HG03469 (cell line): ENCODE data around the gene DMPK.

Experiments
- ATAC-seq: cut with Tn5 transposase; IDR thresholded peaks from one replicate; pipeline ENCODE4 v1.9.1; 2021; ENCODE audit warnings: mild to moderate bottlenecking, moderate library complexity, moderate number of reproducible peaks; ENCODE audit not compliant: unreplicated experiment

Gene DMPK

DNA sequence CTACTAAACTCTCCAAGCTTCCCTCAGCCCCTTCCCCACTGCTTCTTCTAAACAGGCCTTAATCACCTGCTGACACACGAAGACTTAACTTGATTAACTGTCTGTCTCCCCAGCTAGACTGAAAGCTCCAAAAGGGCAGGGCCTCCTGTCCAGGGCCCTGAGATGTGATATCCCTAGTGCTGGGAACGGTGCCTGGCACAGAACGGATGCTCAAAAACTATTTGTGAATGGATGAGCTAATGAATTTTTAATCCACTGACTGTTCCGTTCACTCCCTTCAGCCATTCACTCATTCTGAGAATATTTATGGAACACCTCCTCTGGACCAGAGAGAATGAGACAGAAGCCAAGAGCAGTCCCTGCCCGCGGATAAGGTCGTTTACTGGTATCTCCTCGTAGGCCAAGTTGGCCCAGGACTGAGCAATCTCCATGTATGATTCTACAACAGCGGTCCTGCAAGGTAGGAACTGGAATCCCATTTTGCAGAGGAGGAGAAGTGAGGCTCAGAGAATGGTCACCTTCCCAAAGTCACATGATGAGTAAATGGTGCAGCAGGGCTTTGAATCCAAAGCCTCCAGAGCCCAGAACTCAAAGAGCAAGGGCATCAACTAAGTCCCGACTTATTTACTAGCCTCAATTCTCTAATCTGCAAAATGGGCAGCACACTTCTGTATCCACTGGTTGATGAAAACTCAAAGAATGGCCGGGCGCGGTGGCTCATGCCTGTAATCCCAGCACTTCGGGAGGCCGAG is 6.9 kb upstream of the DMPK start:
- no peak for ATAC-seq

DNA sequence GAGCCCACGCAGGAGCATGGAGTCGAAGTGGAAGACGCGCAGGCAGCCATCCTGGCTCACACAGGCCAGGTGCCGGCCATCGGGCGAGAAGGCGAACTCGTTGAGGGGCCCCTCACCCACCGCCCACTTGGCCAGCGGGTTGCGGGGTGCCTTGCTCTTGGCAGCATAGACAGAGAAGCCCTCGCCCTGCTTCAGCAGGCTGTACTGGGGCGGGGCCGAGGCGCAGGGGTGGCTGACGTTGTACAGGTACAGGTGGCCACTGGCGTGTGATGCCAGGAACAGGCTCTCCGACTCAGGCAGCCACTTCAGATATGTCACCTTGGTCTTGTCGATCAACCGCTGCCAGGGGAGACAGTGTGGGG is 4.2 kb upstream of the DMPK start:
- no peak for ATAC-seq

DNA sequence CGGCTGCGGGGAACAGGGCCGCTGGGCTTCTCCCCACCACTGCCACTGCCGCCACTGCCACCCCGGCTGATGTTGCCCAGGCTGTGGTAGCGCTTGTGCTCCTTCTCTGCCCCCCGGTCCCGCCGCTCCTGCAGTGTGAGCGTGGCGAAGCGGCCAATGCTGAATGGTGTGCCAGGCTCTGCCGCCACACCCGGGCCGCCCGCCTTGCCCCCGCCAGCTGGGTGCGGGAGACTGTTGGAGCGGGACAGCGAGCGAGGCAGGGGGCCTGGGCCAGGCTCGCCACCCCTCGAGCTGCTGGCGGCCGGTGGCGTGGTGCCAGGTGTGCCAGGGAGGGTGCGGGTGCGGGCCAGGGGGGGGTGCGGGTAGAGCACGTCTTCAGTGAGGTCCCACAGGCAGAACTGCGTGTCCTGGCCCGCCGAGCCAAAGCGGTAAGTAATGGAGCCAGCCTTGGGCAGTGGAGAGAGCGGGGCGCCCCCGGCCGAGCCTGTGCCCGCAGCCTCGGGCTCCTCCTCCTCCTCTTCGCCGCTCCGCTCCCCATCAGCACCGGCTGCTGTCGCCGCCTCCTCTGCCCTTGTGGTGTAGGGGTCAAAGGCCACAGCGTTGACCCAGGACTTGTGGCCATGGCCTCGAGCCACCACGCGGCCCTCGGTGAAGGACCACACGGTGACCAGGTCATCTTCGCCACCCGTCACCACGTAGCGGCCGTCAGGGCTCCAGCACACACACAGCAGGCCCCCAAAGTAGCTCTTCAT is 3.7 kb upstream of the DMPK start:
- no peak for ATAC-seq

DNA sequence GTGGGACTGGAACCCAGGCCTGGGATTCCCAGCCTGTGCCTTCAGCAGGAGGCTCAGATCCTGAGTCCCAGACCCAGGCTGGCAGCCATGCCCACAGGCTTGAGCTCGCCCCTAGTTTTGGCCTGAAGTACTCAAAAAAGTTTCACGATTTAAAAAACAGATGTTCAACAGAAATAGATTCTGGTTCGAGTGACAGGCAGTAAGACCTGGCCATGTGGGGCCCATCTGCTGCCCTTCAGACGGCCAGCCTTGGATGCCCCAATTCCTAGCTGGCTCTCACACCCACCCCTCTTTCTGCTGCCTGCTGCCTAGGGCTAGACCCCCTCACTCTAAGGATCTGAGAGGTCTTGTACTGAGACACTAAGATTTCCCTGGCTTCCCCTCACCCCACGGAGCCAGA is 2.8 kb upstream of the DMPK start:
- no peak for ATAC-seq

DNA sequence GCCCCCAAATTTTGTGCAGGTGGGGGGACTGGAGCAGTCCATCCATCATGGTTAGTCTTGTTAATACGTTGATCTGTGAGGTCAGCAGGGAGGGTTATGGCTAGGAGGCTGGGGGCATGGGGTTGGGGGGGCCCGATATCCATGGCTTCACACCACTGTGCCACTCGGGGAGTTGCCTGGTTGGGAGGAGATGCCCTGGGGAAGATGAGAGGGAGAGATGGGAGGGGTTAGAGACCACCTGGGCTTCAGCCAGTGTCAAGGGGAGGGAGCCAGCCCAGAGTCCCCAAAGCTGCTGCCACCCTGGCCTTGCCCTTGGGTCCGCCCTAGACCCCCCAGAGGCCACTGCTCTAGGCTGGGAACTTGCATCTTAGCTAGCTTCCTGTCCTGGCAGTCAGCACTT is 1.8 kb upstream of the DMPK start:
- no peak for ATAC-seq

DNA sequence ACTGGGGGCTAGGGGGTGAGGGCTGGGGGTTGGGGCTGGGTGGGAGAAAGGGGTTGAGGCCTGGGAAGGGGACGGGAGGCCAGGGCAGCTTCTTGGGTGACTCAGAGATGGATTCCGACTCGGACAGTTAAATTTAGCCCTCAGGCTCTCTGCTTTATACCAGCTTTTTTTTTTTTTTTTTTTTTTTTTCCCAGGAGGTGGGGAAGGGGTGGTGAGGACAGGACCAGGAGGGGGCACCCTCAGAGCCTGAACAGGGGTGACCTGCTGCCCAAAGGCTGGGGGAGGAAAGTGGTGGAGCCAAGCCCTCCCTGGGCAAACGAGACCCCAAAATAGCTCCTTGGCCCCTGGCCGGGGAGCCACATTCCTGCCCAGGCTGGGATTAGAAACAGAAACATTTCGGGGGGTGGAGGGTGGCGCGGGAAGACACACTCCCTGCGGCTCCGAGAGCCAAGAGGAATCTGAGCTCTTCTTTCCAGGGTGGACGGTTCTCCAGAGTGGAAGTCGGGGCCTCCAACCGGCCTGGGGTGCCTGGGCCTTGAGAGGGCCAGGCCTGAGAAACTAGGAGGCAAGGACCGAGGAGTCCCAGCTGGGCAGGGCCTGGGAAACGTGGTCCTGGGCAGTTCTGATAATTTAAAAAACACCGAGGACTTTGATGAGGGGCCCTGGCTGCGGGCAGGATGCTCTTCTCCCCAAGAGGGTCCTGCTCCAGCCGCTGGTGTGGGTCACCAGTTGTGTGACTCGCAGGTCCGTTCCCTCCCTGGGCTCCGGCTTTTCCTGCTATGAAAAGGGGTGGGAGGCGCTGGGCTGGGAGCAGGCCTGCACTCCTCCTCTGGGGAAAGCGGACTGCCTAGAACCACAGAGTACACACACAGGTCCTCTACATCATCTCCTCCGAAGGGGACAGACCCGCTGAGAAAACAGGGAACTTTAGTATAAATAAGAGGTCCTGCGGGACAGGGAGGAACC is 813 bp upstream of the DMPK start:
- no peak for ATAC-seq

DNA sequence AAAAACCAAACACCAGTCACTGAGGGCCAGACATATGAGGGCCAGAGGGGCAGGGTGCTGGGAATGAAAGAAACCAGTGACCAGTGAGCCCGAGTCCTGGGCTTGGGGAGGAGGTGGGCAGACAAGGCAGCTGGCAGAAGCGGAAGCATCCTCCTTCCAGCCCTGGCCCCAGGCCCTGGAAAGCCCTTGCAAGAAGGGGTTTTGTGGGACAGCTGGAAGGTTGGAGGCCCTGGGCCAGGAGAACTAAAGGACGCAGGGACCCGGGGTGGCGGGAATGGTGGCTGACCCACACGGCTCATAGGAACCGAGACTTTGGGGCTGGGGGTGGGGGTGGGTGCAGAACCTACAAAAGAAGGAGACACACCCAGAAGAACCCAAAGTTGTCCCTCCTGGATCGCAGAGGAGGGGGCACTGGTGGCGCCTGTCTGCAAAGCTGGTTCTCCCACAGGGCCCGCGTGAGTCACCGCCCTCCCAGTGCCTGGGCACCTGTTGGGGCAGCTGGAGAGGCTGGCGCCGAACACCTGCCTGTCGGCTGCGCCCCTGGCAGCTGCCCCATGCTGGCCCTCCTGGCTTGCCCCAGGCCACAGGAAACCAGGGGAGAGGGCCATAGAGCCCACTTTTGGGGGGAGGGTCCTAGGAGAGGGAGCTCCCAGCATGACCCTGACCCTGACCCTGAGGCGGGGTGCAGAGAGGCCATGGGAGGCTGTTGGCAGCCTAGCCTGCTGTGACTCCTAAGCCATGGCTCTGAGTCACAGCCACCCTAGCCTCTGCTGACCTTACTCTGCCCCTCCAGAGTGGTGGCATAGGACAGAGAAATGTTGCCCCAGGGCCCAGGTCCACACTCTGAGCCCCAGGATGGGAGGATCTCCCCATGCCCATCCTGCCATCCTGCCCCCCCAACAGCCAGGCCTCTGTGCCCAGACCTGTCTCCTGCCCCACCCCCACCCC is 802 bp downstream of the DMPK start:
- ATAC-seq: no peak

DNA sequence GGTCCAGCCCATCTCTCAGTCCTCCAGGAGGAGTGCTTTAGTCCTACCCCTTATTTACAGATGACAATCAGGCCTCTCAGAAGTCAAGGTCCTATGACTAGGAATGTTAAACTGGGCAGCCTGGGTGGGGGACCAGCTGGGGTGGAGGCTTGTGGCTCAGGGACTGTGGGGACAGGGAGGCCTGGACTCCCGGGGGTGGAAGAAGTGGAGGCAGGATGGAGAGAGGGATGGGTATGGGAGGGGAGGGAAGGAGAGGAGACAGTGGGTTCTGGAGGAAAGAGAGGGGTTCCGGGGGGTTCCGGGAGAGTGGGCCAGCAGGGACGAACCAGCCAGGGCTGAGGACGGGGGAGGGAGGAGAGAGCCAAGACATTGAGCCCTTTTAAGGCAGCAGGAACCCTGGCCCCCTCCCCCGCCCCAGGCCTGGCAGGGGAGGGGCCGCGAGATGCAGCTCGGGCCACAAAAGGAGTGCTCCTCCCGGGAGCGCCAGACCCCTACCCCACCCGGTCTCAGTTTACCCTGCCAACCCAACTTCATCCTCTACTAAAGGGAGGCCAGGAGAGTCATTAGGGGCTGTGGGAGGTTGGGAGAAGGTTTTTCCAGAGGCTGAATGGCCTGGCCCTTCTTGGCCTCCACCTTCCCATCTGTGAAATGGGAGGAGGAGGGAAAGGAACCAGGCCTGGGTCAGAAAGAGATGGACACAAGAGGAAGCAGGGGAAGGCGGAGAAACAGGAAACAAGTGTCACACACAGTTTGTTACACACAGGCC is 1.7 kb downstream of the DMPK start:
- no peak for ATAC-seq

DNA sequence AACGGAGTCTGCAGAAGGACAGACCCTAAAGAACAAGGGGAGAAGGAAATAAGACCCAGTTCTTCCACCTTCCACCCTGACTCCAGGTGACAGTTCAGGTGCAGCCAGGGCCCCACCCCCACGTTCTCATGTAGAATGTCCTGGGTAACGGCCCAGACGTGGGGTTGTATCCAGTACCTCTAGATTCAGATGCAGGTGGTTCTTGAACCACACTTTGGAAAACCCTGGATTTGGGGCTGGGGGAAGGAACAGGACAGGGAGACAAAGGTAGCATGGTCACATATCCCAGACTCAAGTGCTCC is 2.2 kb downstream of the DMPK start:
- ATAC-seq: no peak

DNA sequence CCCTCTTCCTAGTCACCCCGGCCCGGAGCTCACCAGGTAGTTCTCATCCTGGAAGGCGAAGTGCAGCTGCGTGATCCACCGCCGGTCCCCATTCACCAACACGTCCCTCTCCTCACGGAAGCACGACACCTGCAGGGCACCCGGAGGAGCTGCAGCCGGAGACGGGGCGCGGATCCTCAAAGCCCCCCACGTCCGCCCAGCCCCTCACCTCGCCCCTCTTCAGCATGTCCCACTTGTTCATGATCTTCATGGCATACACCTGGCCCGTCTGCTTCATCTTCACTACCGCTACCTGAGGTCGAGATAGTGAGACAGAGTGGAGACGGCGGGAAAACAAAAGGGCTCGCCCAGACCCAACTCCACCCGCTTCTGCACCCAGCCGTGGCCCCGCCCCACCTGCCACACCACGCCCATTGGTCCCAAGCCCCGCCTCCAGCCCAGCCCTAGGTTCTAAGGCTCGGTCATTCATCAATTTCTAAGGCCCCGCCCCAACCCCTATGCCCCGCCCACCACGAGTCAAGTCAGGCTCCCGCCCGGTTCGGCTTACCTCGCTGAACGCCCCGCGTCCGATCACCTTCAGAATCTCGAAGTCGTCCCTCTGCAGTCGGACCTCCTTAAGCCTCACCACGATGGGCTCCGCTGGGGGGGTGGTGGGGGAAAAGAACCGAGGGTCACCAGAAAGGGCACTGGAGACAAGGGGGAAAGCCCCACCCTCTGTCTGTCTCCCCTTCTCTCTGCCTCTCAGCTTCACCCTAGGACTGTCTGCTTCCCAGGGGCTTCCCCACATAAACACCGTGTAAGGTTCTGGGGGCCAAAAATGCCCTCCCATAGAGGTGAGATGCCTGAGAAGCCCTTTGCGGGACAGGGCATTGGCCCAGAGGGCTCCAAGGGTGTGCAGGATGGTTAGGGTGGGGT is 2.8 kb downstream of the DMPK start:
- no peak for ATAC-seq

DNA sequence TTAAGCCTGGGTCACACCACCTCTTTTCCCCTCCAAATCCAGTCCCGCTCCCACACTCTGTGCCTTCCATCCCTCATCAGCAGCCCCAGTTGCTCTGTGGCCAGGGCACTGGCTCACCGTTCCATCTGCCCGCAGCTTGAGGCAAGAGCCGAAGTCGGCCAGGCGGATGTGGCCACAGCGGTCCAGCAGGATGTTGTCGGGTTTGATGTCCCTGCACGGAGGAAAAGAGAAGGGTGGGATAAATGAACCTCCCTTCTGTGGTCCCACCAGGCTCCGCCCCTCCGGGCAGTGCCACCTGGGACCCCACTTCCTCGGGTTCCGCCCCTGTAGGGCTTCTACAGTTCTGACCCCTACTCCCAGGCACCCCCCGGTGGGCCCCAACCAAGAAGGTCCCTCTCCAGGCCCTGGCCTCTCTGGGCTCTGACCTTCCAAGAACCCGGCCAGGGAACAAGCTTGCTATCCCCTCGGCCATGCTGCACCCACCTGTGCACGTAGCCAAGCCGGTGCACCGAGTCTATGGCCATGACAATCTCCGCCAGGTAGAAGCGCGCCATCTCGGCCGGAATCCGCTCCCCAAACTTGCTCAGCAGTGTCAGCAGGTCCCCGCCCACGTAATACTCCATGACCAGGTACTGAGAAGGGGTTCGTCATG is 4.2 kb downstream of the DMPK start:
- ATAC-seq: no peak

DNA sequence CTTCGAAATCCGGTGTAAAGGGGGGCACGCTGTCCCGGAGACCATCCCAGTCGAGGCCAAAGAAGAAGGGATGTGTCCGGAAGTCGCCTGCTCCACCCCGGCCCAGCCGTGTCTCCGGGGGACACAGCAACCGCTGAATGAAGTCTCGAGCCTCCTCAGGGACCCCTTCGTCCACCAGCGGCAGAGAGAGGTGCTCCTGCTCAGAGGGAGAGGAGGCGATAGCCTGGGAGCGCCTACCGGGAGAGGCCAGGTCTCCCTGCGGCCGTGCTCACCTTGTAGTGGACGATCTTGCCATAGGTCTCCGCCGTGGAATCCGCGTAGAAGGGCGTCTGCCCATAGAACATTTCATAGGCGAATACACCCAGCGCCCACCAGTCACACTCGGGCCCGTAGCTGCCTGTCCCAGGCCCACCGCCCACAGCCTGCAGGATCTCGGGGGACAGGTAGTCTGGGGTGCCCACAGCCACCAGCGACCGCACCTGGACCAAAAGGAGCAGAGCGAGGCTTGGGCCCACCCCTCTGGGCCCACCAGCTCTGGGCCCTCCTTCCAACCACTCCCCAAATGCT is 4.8 kb downstream of the DMPK start:
- ATAC-seq: no peak

DNA sequence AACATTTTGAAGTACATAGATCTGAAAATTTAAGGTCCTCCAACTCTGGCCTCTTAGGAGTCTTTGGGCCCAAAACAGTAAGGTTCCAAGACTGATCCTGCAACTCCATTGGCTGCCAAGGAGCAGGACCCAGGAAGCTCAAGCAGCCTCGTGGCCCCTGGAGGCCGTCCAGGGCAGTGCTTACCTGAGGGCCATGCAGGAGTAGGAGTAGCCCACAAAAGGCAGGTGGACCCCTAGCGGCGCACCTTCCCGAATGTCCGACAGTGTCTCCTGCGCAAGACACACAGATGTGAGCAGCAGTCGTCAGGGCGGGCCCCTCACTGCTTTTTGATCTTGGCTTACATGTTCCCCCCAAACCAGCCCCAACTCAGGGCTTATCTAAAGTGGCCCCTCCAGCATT is 7.5 kb downstream of the DMPK start:
- ATAC-seq: no peak

DNA sequence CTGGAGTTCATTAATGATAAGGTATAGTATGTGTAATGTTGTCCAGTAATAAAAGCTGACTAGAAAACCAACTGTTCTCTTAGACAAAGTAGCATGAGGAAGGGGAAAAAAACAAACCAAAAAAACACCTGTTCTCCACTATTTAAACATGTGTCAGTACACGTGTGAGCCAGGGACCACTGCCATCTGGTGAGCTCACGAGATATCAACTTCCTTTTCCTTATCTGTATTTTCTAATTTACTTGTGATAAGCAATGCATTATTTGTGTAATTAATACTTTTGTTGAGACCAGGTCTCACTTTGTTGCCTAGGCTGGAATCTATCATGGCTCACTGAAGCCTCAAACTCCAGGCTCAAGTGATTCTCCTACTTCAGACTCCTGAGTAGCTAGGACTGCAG is 8.9 kb downstream of the DMPK start:
- no peak for ATAC-seq

DNA sequence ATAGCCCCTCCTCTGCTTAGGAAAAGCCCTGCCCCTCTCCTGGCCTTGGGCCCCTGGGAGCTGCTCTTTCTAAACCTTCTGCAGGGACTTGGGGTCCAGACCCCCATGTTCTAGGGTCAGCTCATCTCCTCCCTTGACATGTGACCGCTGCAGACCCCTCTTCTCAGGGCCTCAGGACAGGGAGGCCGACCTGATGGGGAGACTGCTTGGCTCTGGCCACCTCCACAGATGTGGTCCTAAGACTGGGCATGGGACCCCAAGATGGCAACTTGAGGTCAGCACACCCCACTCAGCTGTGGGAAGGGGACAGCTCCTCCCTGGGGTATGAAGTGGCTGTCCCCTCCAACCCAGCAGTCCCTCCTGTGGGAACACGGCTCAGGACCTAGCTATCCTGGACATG is 9.4 kb downstream of the DMPK start:
- ATAC-seq: no peak

DNA sequence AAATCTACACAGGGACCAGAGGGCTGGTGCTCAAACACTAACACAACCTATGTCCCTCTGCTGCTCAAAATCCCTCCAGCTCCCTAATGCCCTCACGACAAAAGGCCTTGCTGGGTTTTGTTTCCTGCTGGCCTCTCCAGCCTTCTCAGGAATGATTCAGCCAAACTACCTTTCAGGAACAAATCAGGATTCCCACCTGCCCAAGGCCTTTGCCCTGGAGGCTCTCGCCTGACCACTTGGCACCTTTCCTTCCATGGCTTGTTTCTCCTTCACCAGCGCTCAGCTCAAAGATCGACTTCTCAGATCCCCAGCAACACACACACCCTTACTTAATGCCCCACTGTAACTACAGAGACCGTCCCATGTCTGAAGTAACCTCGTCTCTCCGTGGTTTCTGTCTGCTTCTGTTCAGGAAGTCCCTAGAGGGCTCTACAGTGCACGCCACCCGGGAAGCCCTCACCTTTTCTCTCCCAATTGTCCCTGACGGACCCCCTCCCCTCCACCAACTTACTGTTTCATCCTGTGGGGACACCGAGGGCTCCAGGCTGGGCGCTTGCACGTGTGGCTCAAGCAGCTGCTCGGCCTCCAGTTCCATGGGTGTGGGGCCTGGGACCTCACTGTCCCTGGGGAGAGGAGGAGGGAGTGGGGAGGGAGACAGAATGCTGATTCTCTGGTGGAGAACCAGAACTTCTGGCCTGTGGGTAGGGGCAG is 10.0 kb downstream of the DMPK start:
- no peak for ATAC-seq

DNA sequence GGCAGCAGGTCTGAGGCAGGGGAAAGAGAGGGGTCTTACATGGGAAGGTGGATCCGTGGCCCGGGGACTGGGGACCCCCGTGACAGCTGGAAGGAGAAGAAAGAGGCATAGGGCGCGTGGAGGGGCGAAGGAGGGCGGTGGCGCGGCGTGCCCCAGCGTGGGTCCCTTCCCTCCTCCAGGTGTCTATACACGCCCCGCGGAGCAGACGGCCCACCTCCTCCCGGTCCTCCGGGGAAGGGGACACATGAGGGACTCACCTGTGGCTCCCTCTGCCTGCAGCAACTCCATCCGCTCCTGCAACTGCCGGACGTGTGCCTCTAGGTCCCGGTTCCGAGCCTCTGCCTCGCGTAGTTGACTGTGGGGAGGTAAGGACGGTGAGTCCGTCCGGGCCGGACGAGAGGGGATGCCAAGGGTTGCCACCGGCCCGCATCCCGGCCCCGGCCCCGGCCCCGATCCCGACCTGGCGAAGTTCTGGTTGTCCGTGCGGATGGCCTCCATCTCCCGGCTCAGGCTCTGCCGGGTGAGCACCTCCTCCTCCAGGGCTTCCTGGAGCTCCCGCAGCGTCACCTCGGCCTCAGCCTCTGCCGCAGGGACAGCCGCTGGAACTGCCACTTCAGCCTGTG is 10.9 kb downstream of the DMPK start:
- no peak for ATAC-seq
